IPS DF 19.7 (cell line): ENCODE measurements around the gene MCC.

Source experiments
- DNase-seq: peaks from one replicate; pipeline ENCODE4 v3.0.0-alpha.2; 2013; ENCODE audit warnings: low read depth, low spot score

The MCC gene

GRCh38 chr5:113115956-113116355, 372.3 kb downstream of the MCC start:
- DNase-seq, result no peak

GRCh38 chr5:113115061-113115460, 373.2 kb downstream of the MCC start:
- no peak for DNase-seq

GRCh38 chr5:113114559-113114958, 373.7 kb downstream of the MCC start:
- DNase-seq, result no peak

DNA sequence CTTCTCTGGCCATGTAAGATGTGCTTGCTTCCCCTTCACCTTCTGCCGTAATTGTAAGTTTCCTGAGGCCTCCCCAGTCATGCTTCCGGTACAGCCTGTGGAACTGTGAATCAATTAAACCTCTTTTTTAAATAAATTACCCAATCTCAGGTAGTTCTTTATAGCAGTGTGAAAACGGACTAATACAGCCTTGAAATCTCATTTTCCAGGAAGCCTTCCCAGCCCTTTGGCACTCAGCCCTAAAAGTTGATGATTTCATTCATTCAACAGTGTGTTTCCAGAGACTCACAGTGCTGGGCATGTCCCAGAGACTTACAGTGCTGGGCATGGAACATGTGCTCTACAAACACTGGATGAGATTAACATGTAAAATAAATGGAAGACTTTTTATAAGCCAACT, 375.8 kb downstream of the MCC start:
- no peak for DNase-seq

- DNase-seq, result no peak
Measured at GRCh38 chr5:113110117-113110516, 378.1 kb downstream of the MCC start.

- no peak for DNase-seq
Measured at GRCh38 chr5:113109344-113109743, 378.9 kb downstream of the MCC start.

- DNase-seq, result no peak
Measured at GRCh38 chr5:113108485-113108884, 379.8 kb downstream of the MCC start.

DNA sequence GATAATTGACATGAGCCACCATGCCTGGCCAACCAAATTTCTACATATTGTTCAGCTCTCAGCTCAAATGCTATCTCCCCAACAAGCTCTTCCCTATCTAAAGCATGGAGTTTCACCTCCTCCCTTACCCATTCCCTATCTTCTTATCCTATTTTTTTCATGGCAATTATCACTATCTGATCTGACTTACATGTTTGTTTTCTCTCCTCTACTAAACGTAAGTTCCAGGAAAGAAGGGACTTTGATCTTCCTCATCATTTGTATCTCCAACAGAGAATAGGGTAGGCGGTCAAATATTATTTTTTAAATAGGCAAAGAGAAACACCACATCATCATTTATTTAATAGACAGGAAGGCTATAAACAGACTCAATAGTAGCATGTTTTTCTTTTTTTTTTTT, 381.4 kb downstream of the MCC start:
- DNase-seq, result no peak

DNA sequence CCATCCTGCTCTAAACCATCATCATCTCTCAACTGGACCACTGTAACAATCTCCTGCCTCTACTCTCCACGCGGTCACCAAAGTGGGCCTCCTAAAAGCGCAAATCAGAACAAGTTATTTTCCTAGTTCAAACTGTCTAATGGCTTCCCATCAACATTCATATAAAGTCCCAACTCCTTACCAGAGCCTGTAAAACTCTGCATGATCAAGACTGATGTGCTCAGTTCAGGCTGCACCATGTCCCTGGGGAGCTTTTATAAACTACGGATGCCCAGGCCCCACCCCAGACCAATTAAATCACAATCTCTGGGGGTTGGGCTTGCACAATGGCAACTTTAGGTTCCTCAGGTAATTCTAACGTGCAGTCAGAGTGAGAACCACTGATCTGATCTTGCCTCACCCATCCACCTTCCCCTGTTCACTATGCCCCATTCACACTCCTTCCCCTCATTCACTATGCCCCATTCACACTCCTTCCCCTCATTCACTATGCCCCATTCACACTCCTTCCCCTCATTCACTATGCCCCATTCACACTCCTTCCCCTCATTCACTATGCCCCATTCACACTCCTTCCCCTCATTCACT, 382.5 kb downstream of the MCC start:
- DNase-seq, result no peak

DNA sequence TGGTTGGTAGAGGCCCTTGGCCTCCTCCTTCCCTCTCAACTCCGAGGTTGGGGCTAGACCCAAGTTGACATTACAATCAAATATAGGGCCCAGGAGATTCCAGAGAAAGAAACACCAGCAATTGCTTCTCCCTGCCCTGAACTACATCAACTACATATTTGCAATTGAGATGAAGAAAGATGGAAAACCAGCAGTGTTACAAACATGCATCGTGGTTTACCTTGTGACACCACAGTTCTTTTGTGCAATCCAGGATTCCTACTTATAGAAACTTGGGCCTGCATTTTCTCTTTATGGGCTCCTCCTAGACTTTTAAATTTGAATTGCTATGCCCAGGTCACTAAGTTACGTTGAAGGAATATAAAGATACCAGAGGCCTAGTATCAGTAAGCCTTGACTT, 384.9 kb downstream of the MCC start:
- DNase-seq, result no peak

GRCh38 chr5:113102121-113102531, 386.1 kb downstream of the MCC start:
- no peak for DNase-seq

DNA sequence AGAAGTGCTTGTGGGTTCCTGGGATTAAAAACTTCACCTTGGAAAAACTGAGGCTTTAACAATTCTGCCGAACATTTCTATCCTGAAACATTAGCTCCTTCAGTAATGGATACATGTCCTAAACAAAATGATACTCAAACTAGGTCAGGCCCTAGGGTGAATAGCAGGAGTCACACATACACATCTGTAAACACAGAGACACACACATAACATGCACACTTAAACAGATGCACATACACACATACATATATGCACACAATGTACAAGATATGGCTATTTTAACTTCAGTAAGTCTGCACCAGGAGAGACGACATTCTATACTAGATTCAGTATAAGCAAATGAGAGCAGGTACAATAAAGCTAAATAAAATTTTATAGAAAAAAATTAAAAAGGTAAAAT, 387.3 kb downstream of the MCC start:
- no peak for DNase-seq

GRCh38 chr5:113099822-113100221, 388.4 kb downstream of the MCC start:
- no peak for DNase-seq

GRCh38 chr5:113098378-113098777, 389.9 kb downstream of the MCC start:
- DNase-seq, result no peak

GRCh38 chr5:113095831-113096230, 392.4 kb downstream of the MCC start:
- DNase-seq, result no peak

DNA sequence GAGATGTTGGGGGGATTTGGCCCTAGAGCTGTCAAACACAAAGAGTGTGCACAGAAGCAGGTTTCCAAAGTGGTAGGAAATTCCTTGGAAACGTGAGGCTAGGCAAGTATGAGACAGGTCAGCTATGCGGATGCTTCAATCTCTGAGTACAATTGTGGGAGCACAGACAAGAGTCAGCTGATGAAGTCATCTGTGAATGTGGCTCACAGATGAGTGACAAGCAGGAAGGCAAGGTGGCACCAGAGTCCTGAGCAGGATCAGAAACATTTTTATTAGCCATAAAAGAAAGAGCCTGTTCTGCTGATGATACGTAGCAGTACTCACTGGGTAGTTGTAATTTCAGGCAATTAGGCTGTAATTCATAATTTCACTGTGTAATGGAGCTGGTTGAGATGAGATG, 394.7 kb downstream of the MCC start:
- DNase-seq, result no peak

- DNase-seq, result no peak
Measured at GRCh38 chr5:113092683-113093082, 395.6 kb downstream of the MCC start.

DNA sequence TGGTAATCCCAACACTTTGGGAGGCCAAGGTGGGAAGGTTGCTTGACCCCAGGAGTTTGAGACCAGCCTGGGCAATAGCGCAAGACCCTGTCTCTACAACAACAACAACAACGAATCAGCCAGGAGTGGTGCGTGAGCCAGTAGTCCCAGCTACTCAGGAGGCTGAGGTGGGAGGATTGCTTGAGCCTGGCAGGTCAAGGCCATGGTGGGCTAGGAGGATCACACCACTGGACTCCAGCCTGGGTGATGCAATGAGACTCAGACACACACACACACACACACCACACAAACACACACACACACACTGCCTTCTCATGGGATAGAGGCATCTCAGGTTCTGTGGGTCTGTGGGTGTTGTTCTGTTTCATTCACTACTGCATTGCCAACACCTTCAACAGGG, 396.6 kb downstream of the MCC start:
- no peak for DNase-seq

DNA sequence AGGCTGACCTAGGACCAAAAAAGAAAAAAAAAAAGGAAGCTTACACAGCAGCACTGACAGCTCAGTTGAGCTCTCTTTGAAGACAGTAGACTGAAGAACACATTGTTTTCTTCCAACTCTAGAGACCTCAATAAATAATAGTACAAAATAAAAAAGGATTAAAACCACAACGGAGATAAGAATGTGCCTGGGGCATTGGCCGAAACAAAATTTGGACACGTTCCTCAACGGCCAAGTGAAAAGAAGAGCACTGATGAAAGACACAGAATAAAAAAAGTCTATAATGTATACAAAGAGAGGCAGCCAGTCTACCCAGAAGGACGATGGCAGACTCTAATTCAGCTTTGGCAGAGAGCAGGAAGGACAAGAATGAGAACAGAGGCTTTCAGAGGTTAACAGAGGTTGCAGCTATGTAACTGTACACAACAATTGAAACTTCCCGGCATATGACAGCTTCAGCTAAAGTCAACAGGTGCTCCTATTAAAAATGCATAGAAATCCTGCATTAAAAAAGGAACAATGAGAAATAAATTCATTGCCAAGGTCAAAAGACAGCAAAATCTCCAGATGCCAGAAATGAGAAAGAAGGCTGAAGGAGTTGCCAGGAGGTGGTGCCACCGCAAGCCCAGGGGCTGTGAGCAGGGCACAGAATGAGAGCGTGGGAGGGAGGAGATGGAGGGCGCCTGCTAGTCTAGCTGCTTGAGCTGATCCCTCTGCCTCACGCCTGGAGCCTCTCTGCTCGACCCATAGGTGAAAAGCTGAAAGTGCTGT, 397.7 kb downstream of the MCC start:
- no peak for DNase-seq

DNA sequence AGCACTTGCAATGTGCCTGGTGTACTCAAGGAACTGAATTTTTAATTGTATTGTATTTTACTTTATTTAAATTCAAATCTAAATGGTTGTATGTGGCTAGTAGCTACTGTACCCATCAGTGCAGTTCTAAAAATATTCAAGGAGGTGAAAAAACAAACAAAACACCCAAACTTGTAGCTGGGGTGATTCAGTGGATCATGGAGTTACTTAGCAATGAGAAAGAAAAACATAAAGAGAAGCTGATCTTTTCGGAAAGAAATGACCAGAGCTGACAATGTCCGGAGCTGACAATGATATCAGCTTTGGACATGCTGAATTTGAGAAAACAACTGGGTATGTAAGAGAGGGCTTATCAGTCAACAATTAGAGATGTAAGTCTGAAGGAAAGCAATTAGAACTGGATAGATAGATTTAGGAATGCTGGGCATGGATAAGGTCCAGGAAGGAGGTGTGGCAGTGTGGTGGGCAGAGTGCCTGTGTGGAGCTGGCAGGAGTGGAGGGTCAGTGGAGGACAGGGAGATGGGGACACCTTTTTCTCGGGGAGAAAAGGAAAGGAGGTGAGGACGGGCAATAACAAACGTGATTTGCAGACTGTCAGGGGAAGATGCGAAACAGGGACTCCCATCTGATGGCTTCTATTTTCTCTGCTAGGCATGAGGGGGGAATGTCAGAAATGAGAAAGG, 398.5 kb downstream of the MCC start:
- DNase-seq, result no peak

DNA sequence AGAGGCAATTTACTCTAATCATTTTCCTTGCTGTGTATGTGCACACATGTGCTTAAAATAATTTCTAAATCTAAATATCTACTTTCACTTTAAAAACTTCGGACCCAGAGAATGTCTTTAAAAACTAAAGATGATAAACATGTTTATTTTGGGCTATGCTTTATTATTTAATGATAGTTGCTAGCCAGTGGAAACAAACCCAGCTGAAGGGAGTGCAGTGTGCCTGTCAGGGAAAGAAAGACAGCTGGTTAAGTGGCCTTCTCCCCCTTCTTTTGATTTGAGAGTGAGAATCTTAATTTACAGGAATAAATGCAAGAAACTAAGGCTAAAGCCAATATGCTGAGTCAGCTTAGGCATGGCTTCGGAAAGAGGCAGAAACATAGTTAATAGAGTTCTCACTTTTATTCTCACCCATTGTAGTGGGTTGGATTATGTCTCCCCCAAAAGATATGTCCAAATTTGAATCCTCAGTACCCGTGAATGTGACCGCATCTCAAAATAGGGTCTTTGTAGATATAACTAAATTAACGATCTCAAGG, 400.2 kb downstream of the MCC start:
- no peak for DNase-seq

GRCh38 chr5:113085880-113086409, 402.3 kb downstream of the MCC start:
- no peak for DNase-seq

GRCh38 chr5:113085084-113085414, 403.2 kb downstream of the MCC start:
- no peak for DNase-seq
